Nephron (organoid): ENCODE measurements around the gene NRG2.

Experiments used
- H3K27ac Mint-ChIP-seq, 3 experiments: 2 replicates each; pipeline ENCODE4 v1.8.0; 2020; ENCODE audit warnings: mixed read lengths in 3 of 3, mild to moderate bottlenecking in 2 of 3, moderate library complexity in 1 of 3
- H3K27me3 Mint-ChIP-seq: 2 replicates; pipeline ENCODE4 v1.8.0; 2021; ENCODE audit warnings: low read depth, mild to moderate bottlenecking, moderate library complexity, mixed read lengths
- H3K36me3 Mint-ChIP-seq: 2 replicates; pipeline ENCODE4 v1.8.0; 2020; ENCODE audit warnings: low read depth, mixed read lengths
- H3K4me1 Mint-ChIP-seq: 2 replicates; pipeline ENCODE4 v1.8.0; 2020; ENCODE audit warnings: mixed read lengths
- H3K4me3 Mint-ChIP-seq, 3 experiments: 2 replicates each; pipeline ENCODE4 v1.8.0; 2020; ENCODE audit warnings: mild to moderate bottlenecking in 3 of 3, mixed read lengths in 3 of 3, moderate library complexity in 2 of 3
- H3K9me3 Mint-ChIP-seq: 2 replicates; pipeline ENCODE4 v1.8.0; 2020; ENCODE audit warnings: mixed read lengths
- CTCF ChIP-seq, 3 experiments: fragments of 200-600 bp; sonication (generic); IDR thresholded peaks; one replicate each; pipeline ENCODE4 v1.5.0; 2021; ENCODE audit warnings: antibody characterized with exemption in 3 of 3; ENCODE audit not compliant: unreplicated experiment in 3 of 3

Gene NRG2

GRCh38 chr5:139915266-139915665 is 127.8 kb downstream of the NRG2 start:
- no peak overlapping the region for H3K27ac Mint-ChIP-seq
- peaks cover 10% of the 10 kb centered on the region for H3K27me3 Mint-ChIP-seq
- TF ChIP-seq CTCF (IDR thresholded peaks at IDR 0.05; ENCODE audit: unreplicated experiment in 3 of 3) = no peak
- no peak overlapping the region for H3K4me3 Mint-ChIP-seq
- no peaks in the 10 kb centered on the region for H3K9me3 Mint-ChIP-seq
- H3K36me3 Mint-ChIP-seq = no peaks in the 10 kb centered on the region
- no peaks in the 10 kb centered on the region for H3K4me1 Mint-ChIP-seq

- H3K4me1 Mint-ChIP-seq = no peaks in the 10 kb centered on the region
- H3K36me3 Mint-ChIP-seq = no peaks in the 10 kb centered on the region
- H3K27ac Mint-ChIP-seq = no peak overlapping the region
- peaks cover 10% of the 10 kb centered on the region for H3K27me3 Mint-ChIP-seq
- TF ChIP-seq CTCF (IDR thresholded peaks at IDR 0.05; ENCODE audit: unreplicated experiment in 3 of 3) = no peak
- no peaks in the 10 kb centered on the region for H3K9me3 Mint-ChIP-seq
- H3K4me3 Mint-ChIP-seq = no peak overlapping the region
Observed at GRCh38 chr5:139914218-139914807, 128.8 kb downstream of the NRG2 start.

GRCh38 chr5:139912804-139913203 is 130.3 kb downstream of the NRG2 start:
- no peaks in the 10 kb centered on the region for H3K36me3 Mint-ChIP-seq
- H3K27me3 Mint-ChIP-seq = peaks cover 10% of the 10 kb centered on the region
- H3K4me3 Mint-ChIP-seq = no peak overlapping the region
- no peak overlapping the region for H3K27ac Mint-ChIP-seq
- H3K4me1 Mint-ChIP-seq = no peaks in the 10 kb centered on the region
- no peak for TF ChIP-seq CTCF (IDR thresholded peaks at IDR 0.05; ENCODE audit: unreplicated experiment in 3 of 3)
- H3K9me3 Mint-ChIP-seq = no peaks in the 10 kb centered on the region

- no peaks in the 10 kb centered on the region for H3K4me1 Mint-ChIP-seq
- TF ChIP-seq CTCF (IDR thresholded peaks at IDR 0.05; ENCODE audit: unreplicated experiment in 3 of 3) = no peak
- no peaks in the 10 kb centered on the region for H3K36me3 Mint-ChIP-seq
- peaks cover 10% of the 10 kb centered on the region for H3K27me3 Mint-ChIP-seq
- no peaks in the 10 kb centered on the region for H3K9me3 Mint-ChIP-seq
- no peak overlapping the region for H3K27ac Mint-ChIP-seq
- no peak overlapping the region for H3K4me3 Mint-ChIP-seq
Observed at GRCh38 chr5:139912158-139912557, 130.9 kb downstream of the NRG2 start.

- Mint-ChIP-seq H3K4me3 (no peak overlapping the region), H3K9me3 (no peaks in the 10 kb centered on the region)
Observed at GRCh38 chr5:139911425-139912120, 131.5 kb downstream of the NRG2 start.

More at GRCh38 chr5:139911425-139912120, 131.5 kb downstream of the NRG2 start:
- peaks cover 10% of the 10 kb centered on the region for H3K27me3 Mint-ChIP-seq
- TF ChIP-seq CTCF (IDR thresholded peaks at IDR 0.05; ENCODE audit: unreplicated experiment in 3 of 3) = no peak
- no peak overlapping the region for H3K27ac Mint-ChIP-seq
- no peaks in the 10 kb centered on the region for H3K36me3 Mint-ChIP-seq
- no peaks in the 10 kb centered on the region for H3K4me1 Mint-ChIP-seq
